Epidermal melanocyte (primary cell): ENCODE data around the gene ITGA4.
A peak's percentile ranks its signal among the peaks of the same experiment; 100 is the strongest.

ENCODE experiments used
- DNase-seq: peaks from one replicate; pipeline ENCODE4 v3.0.0; 2011; ENCODE audit warnings: low spot score; ENCODE audit not compliant: insufficient read length

The ITGA4 gene

GRCh38 chr2:181515719-181516118 lies 58.5 kb downstream of the ITGA4 start:
- no peak for DNase-seq

DNA sequence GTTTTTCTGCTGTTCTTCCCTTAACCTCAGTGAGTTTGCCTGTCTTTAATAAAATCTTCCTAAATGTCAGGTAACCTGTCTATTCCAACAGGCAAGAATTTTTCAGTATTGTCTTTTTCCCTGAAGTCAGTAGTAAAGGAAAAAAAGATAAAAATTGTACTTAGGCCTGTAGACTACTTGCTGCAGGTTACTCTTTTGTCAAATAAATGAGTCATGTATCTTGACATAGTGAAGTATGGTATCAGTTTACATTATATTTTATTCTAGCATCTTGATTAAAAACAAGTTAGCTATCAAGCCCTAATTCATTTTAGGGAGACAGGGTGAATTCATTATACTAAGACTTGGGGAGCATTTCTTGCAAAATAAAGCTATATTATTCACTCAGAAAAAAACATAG lies 59.8 kb downstream of the ITGA4 start:
- no peak for DNase-seq

DNA sequence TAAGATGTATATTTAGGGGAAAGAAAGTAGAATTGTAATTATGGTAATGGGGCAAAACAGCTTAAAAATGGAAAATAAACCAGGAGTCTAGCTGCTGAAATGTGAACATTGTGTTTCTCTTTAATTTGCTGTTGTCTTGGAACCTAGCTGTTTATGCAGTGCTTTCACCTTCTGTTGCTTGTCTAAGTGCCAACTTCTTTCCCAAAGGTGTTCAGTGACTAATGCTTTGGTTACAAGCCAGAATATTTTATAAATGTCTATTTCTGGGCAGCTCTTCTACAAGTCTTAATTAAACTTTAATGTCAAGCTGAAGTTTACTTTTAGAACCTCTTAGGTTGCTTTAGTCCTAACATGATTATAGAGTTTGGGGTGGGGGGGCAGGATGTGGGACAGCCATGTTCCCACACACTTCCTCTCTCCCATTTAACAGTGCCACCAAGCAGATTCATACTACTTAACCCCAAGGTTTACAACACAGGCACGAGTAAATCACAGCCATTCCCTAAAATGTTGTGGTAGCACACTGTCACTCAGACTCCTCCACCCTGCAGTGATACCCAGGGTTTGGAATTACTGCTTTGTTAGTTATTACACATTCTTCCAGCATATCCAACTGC lies 60.6 kb downstream of the ITGA4 start:
- no peak for DNase-seq

- DNase-seq = no peak
Observed at GRCh38 chr2:181520253-181520652, 63.1 kb downstream of the ITGA4 start.

DNA sequence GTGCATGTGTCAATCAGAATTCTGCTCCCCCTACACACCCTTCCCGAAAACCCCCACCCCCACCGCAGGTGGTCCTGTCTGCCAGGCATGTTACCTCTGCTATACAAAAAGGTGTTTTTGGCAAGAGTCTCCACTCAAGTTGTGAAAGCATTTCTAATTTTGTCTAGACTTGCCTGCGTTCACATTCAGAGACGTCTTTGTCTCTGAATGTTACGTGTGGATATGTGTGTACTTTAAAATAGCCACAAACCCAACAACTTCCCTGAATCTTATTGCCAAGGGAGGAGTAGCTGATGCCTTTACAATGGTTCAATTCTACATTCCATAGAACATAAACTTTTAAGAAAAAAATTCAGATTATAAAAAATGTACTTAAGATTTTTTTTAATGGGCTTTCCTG lies 66.6 kb downstream of the ITGA4 start:
- no peak for DNase-seq

DNA sequence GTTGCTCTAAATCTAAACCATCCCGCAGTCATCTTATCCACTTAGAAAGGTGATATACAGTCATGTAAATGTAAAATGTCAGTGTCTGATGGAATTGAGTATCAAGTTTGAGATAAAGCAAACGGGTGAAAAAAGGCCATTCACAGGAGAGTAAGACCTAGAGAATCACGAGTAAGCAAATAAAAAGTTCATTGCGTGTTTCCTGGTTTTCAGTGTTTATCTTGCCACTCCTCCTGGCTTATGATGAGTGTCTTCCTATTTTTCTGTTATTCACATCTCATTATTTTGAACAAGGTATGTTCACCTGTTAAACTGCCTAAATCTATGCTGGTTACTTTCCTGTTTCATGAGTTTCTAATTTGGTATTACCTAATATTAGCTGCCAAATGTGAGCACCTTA lies 68.8 kb downstream of the ITGA4 start:
- DNase-seq = no peak

- no peak for DNase-seq
Observed at GRCh38 chr2:181527058-181527457, 69.9 kb downstream of the ITGA4 start.

DNA sequence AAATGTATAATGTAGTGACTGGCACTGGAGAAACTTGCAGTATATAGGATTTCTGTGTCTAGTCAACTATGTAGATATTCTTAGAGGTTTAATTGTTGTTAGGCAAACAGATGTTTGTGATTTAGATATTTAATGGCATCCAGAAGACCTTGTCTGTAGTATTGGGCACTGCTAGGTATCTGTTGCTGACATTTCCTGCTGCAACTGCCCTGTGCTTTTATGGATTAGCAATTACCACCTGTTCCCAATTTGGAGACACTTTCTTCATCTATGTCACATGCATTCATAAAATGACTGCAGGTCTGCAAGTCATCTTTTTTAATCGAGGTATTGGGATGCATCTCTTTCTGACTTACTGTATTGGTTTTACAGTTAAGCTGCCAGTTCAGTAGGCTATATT lies 71.3 kb downstream of the ITGA4 start:
- no peak for DNase-seq

DNA sequence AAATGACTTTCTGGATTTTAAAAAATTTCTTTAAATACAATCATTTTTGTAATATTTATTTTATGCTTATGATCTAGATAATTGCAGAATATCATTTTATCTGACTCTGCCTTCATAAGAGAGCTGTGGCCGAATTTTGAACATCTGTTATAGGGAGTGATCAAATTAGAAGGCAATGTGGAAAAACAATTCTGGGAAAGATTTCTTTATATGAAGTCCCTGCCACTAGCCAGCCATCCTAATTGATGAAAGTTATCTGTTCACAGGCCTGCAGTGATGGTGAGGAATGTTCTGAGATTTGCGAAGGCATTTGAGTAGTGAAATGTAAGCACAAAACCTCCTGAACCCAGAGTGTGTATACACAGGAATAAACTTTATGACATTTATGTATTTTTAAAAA lies 79.5 kb downstream of the ITGA4 start:
- DNase-seq = no peak

DNA sequence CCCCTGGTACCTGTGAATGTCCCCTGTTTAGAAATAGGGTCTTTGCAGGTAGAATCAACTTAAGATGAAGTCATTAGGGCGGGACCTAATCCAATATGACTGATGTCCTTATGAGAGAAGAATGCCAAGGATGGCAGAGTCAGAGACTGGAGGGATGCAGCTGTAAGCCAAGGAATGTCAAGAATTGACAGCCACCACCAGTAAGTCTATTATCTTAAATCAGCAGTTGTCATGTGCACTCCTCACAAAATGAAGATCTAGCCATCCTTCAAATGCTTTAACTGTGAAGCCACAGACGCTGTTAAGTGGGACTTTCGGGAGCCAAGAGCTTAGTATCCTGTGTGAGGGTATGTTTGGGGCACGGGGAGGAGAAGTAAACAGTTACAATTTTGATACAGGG lies 83.2 kb downstream of the ITGA4 start:
- DNase-seq = no peak

- DNase-seq = no peak
Observed at GRCh38 chr2:181542170-181542569, 85.0 kb downstream of the ITGA4 start.

DNA sequence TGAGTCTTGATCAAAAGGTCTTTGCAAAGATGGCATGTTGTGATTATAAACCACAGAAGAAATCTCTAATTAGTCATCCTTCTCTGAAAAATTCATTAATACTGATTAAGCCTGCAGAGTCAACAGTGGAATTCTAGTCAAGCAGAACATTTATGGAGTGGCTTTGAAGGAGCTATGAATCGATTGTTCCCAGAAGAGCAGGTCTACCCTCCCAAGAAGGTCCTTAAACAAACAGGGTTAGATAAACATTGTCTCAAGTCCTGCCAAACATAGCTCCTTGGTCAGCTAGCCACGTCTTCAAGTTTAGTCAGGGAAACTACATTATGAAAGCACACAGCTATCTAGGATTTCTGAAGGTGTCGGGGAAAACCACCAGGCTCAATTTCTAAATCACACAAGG lies 88.9 kb downstream of the ITGA4 start:
- no peak for DNase-seq

- DNase-seq = no peak
Observed at GRCh38 chr2:181552808-181553207, 95.6 kb downstream of the ITGA4 start.

GRCh38 chr2:181553244-181553643 lies 96.1 kb downstream of the ITGA4 start:
- DNase-seq = no peak

DNA sequence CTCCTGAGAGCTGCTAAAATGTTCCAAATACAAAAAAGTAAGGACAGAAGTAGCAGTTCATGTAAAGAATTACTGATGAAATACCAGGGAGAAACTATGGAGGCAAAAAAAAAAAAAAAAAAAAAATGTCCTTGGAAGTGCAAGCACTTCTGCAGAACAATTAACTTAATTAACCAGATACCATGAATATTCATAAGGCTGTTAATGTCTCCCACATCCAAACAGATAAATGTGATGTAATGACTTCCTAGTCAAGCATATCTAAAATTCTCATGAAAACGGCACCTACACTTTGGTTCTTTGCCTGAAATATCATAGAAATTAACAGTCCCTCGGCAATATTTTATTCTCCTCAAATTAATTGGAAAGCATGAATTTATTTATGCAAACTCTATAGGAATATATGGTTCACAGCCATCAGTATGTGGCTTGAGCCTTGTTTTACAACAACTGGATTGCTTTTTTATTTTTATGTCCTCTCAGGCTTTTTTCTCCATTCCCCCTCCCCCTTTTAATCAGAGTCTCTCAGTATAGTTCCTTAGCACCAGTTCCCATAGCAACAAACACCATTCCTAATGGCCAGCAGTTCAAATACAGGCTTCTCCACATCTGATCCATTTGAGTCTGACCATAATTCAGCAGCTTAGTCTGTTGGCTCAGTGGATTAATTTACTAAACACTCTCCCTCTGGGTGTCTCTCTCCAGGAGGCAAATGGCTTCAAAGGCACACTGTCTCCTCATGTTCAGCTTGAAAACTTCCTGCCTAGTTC lies 97.1 kb downstream of the ITGA4 start:
- DNase-seq = no peak

- DNase-seq = no peak
Observed at GRCh38 chr2:181558371-181558770, 101.2 kb downstream of the ITGA4 start.

DNA sequence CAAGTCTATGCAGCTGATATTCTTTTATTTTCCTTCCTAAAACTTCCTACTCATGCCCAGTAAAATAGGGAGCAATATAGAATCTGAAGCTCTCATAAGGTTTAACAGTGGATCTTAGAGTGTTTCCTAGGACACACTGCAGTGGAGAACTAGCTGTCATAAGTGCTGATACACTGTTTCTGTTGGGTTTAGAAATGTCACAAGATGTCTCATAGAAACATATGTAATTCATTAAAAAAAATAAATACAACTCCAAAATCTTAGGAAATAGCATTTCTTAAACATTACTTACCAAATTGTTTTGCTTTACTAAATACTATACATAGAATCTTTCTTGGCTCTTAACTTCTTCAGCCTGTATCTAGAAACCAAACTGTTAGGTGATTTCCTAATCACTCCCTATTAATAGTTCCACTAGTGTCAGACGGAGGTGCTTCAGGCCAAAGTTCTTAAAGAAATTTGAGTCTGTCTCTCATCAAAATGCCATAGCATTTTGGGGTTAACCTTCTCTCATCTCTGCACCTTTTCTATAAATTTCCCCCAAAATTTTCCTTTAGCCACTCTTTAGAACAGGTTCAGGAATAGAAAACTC lies 106.0 kb downstream of the ITGA4 start:
- DNase-seq = no peak

GRCh38 chr2:181566334-181567032 lies 109.3 kb downstream of the ITGA4 start:
- DNase-seq = no peak

DNA sequence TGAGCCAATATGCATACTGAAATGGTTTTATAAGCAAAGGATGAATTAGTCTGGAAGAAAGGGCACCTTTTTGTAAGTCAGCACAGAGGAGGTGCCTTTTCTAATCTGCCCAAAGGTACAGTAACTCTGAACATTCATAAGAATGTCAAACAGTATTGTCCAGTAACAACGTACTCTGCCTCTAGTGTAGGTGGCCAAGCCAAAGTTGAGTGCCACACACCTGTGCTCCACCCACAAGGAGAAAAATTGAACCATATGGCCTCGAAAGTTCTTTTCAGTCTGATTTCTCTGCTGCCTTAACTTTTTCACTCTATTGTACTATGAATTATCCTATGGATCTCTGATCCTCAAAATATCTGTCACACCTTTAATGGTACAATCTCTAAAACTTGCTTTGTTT lies 112.9 kb downstream of the ITGA4 start:
- no peak for DNase-seq

- no peak for DNase-seq
Observed at GRCh38 chr2:181570833-181571661, 113.9 kb downstream of the ITGA4 start.

GRCh38 chr2:181573140-181573736 lies 116.1 kb downstream of the ITGA4 start:
- DNase-seq = peak; percentile 37
